Measurements from ENCODE around the gene MMP11. TPM values are rescaled to one million over a fixed set of nuclear protein-coding genes. Genes with fewer than 3 reads are reported as not detected.

MMP11 gene
- total RNA-seq, 1 donor from 2014 or later, result 12.2 TPM

DNA sequence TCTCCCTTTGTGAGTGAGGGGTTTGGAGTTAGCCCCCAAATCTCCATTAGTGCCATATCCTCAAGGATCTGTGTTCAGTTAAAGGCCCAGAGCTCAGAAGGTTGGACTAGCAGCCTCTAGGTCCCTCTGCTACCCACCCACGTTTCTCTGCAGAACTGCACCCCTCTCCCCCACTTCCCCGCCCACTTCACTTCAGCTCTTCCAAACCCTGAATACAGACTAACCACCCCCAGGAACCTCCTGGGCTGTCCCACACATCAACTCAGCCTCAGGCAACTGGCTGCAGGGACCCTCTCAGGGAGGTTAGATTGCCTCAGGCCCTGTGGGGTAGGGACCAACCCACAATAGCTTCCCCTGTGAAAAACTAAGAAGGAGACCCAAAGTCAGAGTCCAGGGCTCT, 19.3 kb upstream of the MMP11 start:
- no peak for DNase-seq (ENCODE audit: low read depth)
- Histone ChIP-seq H3K27me3 (ENCODE audit: insufficient read depth, low read length) (no peaks in the 10 kb centered on the region), H4K20me1 (ENCODE audit: insufficient read depth, low read length) (no peaks in the 10 kb centered on the region), H3K4me2 (ENCODE audit: low read length) (no peak overlapping the region), H2AFZ (ENCODE audit: low read depth, low read length) (no peak overlapping the region), H3K4me1 (ENCODE audit: insufficient read depth, low read length) (peaks cover 3% of the 10 kb centered on the region), H3K36me3 (ENCODE audit: insufficient read depth, low read length) (no peaks in the 10 kb centered on the region), H3K9me3 (ENCODE audit: insufficient read depth, low read depth, low read length) (no peaks in the 10 kb centered on the region), H3K27ac (ENCODE audit: low read depth, low read length) (no peak overlapping the region), H3K4me3 (ENCODE audit: insufficient read depth, low read depth, low read length) (no peak overlapping the region), H3K79me2 (ENCODE audit: insufficient read depth, low read length) (peaks cover 4% of the 10 kb centered on the region), H3K9ac (ENCODE audit: low read length) (no peak overlapping the region)
- Mint-ChIP-seq H3K36me3 (ENCODE audit: low read depth, unreplicated experiment) (no peaks in the 10 kb centered on the region), H3K4me1 (ENCODE audit: low read depth, unreplicated experiment) (peaks cover 4% of the 10 kb centered on the region), H3K9me3 (ENCODE audit: unreplicated experiment) (no peaks in the 10 kb centered on the region), H3K27me3 (ENCODE audit: low read depth, unreplicated experiment) (no peaks in the 10 kb centered on the region), H3K27ac (ENCODE audit: unreplicated experiment) (no peak overlapping the region), H3K4me3 (ENCODE audit: unreplicated experiment) (no peak overlapping the region)
- no peak for FAIRE-seq
- TF ChIP-seq EZH2 (IDR thresholded peaks at IDR 0.05; ENCODE audit: insufficient read depth, low read length) (no peak), CTCF (IDR thresholded peaks at IDR 0.05; ENCODE audit: insufficient read depth, low read depth, low read length) (no peak)

GRCh38 chr22:23754220-23754919, 18.3 kb upstream of the MMP11 start, which contains the start of gene VPREB3:
Gene VPREB3 (minus strand): TSS chr22:23754425. CDS start chr22:23754363, 62 bp downstream.
- no peak within 1 kb of the TSS for H2AFZ ChIP-seq (ENCODE audit: low read depth, low read length)

More at GRCh38 chr22:23754220-23754919, 18.3 kb upstream of the MMP11 start, which contains the start of gene VPREB3:
- Histone ChIP-seq H3K4me1 (ENCODE audit: insufficient read depth, low read length) (peaks cover 3% of the 10 kb centered on the region), H3K4me3 (ENCODE audit: insufficient read depth, low read depth, low read length) (no peak within 1 kb of the TSS), H3K27me3 (ENCODE audit: insufficient read depth, low read length) (no peaks in the 10 kb centered on the region), H3K79me2 (ENCODE audit: insufficient read depth, low read length) (peaks cover 4% of the 10 kb centered on the region), H3K36me3 (ENCODE audit: insufficient read depth, low read length) (no peaks in the 10 kb centered on the region), H4K20me1 (ENCODE audit: insufficient read depth, low read length) (no peaks in the 10 kb centered on the region), H3K9ac (ENCODE audit: low read length) (no peak within 1 kb of the TSS), H3K4me2 (ENCODE audit: low read length) (no peak within 1 kb of the TSS), H3K27ac (ENCODE audit: low read depth, low read length) (no peak within 1 kb of the TSS), H3K9me3 (ENCODE audit: insufficient read depth, low read depth, low read length) (no peaks in the 10 kb centered on the region)
- Mint-ChIP-seq H3K27ac (ENCODE audit: unreplicated experiment) (peak within 1 kb of the TSS; percentile 47), H3K9me3 (ENCODE audit: unreplicated experiment) (no peaks in the 10 kb centered on the region), H3K4me3 (ENCODE audit: unreplicated experiment) (no peak within 1 kb of the TSS), H3K4me1 (ENCODE audit: low read depth, unreplicated experiment) (peaks cover 4% of the 10 kb centered on the region), H3K36me3 (ENCODE audit: low read depth, unreplicated experiment) (no peaks in the 10 kb centered on the region), H3K27me3 (ENCODE audit: low read depth, unreplicated experiment) (no peaks in the 10 kb centered on the region)
- TF ChIP-seq CTCF (IDR thresholded peaks at IDR 0.05; ENCODE audit: insufficient read depth, low read depth, low read length) (no peak), EZH2 (IDR thresholded peaks at IDR 0.05; ENCODE audit: insufficient read depth, low read length) (no peak)
- no peak for FAIRE-seq
- DNase-seq (ENCODE audit: low read depth), result no peak

All from astrocyte (in vitro differentiated cells and primary cell).